Stimulated activated CD4-positive, alpha-beta T cell treated with anti-CD3 and anti-CD28 coated beads, Interleukin-2, amount 100 ng/mL, for 24 hours (primary cell): ENCODE results near the gene PLB1.

Source experiments
- DNase-seq, 2 donors: peaks; one replicate each; pipeline ENCODE4 v3.0.0-alpha.2; 2020

The PLB1 gene

GRCh38 chr2:28566521-28567041 lies 70.7 kb downstream of the PLB1 start:
- peak; percentile 93 for DNase-seq

- DNase-seq = no peak
Measured at GRCh38 chr2:28567061-28567471, 71.2 kb downstream of the PLB1 start.

- DNase-seq = no peak
Measured at GRCh38 chr2:28568036-28568435, 72.2 kb downstream of the PLB1 start.

DNA sequence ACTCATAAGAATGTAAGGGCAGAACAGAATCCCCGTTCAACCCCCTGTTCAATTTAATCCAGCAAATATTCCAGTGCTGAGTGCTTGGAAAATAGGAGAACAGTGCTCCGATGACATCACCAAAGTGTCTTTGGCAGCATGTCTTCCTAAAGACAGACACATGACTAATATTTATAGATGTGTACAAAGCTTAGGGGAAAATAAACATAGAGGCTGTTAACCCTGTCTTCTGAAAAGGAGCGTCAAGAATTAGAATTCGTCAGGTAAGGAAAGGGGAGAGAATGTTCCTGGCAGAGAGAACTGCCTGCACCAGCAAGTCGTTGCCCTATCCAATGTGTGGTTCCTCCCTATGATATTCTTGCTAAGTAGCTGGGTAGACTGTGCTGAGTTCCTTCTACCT lies 72.7 kb downstream of the PLB1 start:
- no peak for DNase-seq

DNA sequence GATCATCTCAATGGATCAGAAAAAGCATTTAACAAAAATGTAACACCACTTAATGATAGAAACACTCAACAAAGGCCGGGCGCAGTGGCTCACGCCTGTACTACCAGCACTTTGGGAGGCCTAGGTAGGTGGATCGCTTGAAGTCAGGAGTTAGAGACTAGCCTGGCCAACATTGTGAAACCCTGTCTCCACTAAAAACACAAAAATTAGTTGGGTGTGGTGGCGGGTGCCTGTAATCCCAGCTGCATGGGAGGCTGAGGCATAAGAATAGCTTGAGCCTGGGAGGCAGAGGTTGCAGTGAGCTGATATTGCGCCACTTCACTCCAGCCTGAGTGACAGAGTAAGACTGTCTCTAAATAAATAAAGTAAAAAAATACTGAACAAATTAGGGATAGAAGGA lies 74.6 kb downstream of the PLB1 start:
- DNase-seq = no peak

DNA sequence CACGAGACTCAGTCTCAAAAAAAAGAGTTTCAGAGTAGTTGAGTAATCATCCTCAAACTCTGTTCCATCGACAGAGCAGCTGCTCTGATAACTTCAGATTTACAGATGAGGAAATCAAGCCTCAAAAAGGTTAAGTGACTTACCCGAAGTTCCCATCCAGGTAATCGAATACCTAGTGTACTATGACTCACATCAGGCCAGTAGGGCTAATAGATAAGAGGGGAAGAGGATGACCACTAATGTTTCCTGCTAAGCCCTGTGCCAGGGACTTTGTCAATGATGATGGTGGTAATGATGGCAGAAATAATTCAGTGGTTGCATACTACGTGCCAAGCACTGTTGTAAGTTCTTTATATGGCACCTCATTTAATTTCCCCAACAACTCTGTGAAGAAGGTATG lies 80.9 kb downstream of the PLB1 start:
- DNase-seq = no peak

DNA sequence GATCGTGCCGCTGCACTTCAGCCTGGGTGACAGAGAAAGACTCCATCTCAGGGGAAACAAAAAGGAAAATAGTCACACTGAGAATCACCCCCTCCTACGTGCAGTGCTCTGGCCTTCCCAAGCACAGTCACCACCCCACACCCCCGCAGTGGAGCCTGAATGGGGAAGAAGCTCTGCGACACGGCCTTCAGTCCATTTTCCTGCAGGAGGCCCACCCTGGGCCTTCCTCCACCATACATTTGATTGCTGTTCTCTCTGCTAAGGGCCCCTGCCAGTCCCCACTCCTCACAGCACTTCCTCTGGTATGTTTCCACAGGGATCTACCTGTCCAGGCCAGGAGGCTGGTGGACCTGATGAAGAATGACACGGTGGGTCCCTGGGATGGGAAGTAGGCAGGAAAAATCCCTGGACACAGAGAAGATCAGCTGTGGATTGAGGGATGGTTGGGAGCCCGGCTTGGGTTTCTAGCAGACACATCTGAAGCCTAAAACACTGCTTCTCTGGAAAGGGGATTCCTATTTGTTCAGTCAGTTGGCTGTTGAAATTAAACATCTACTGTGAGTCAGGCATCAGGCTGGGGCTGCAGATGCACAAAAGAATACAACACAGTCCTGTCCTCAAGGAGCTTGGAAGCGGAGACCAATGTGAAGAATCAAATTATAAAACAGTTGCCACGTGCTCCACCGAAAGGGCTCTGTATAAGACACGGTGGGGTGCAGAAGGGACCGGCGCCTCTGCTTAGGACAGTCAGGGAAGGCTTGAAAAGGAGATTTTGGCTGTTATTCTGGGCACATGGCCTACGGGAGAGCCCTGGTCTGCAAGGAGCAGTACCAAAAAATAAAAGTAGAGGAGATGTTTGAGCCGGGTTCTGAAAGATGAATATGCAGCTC lies 82.2 kb downstream of the PLB1 start:
- peak in 1 of 2 donors; percentile 14 for DNase-seq

- no peak for DNase-seq
Measured at GRCh38 chr2:28578774-28579173, 82.9 kb downstream of the PLB1 start.

DNA sequence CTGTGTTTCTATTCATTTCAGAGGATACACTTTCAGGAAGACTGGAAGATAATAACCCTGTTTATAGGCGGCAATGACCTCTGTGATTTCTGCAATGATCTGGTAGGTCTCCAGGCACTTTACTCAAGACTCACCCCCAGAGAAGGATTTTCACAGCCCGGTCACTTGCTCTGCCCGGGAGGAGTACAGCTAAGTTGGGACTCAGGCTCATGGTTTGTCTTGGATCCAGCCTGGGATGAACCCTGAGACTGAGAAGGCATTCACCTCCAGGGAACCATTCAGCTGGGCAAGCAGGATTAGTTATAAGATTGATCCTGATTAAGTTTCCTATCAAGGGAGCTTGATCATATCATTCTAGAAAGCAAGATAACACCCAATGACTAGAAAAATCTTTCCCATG lies 83.7 kb downstream of the PLB1 start:
- DNase-seq = no peak

DNA sequence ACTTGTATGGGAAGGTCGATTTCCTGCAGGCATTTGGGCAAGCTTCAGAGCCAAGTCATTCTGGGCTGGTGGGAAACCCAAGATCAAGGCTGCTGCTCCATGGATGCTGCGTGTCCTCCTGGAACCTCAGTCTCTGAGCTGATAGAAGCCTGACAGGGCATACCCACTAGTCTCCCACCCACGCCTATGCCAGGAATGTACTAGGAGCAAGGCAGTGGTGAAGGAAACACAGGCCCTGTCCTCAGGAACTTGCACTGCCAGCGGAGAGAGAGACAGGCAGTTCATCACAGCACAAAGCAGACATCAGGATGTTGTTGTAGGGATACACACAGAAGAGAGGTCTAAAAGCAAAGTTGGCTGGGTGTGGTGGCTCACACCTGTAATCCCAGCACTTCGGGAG lies 84.2 kb downstream of the PLB1 start:
- no peak for DNase-seq

- DNase-seq = no peak
Measured at GRCh38 chr2:28581312-28581711, 85.5 kb downstream of the PLB1 start.

DNA sequence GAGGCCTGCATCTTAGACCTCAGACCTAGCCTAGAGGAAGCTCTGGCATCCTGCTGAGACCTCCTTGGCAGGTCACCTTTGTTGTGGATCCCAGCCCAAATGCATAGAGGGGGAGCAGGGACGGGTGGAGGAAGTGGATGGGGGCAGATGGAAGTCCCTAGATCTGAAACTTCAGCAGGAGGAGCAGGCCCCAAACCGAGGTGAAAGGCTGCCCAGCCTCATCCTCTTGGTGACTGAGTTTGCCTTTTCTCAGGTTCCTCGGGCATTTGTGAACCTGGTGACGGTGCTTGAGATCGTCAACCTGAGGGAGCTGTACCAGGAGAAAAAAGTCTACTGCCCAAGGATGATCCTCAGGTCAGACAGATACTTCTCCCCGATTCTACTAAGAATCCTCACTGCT lies 86.3 kb downstream of the PLB1 start:
- no peak for DNase-seq

GRCh38 chr2:28582595-28582994 lies 86.7 kb downstream of the PLB1 start:
- DNase-seq = no peak

- DNase-seq = peak; percentile 75 to 83
Measured at GRCh38 chr2:28583899-28584553, 88.2 kb downstream of the PLB1 start.

- DNase-seq = peak; percentile 41 to 43
Measured at GRCh38 chr2:28586867-28587266, 91.0 kb downstream of the PLB1 start.

DNA sequence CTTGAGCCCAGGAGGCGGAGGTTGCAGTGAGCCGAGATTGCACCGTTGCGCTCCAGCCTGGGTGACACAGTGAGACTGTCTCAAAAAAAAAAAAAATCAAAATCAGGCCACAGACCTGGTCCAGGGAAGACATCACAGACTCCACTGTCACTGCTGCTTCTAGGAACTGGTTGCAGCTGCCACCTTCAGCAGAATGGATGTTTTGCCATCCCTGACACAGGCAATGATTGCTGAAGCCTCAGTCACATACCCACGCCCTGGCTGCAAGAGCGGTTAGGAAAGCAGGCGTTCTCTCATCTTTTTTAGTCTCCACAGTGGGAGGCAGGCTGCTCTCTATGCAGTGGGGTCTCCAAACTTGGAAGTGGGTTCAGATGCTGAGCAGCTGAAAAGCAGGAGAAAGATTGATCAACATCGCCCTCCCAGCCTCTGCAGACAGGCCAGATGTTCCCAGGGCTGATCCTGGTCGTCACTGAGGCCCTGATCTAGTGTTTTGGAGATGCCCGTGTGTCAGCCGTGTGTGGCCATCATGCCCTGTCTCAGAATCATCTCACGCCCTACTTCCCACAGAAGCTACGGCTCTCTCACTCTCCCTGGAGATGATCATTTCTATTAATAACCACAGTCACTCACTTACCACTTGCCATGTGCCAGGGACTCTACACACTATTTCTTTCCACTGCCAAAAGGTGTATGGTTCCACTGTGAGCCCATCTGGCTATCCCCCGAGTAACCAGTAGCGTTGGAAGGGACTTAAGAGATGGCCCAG lies 91.8 kb downstream of the PLB1 start:
- DNase-seq = no peak

DNA sequence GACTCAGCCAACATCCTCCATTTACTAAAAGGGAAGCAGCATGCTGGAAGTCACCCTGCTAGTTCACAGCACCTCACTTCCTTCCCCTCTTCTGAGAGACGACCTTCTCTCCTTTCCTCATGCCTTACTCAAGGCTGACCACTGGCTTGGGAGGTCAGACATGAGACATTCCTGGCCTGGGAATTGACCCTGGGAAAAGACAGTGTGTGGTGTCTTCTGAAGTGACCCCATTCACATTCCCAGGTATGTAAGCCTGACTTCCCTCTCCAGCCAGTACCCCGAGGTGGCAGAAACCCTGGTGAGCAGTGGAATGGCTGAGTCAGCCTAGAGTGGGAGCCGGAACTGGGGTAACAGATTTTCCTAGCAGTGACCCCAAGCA lies 92.4 kb downstream of the PLB1 start:
- DNase-seq = peak in 1 of 2 donors; percentile 37

DNA sequence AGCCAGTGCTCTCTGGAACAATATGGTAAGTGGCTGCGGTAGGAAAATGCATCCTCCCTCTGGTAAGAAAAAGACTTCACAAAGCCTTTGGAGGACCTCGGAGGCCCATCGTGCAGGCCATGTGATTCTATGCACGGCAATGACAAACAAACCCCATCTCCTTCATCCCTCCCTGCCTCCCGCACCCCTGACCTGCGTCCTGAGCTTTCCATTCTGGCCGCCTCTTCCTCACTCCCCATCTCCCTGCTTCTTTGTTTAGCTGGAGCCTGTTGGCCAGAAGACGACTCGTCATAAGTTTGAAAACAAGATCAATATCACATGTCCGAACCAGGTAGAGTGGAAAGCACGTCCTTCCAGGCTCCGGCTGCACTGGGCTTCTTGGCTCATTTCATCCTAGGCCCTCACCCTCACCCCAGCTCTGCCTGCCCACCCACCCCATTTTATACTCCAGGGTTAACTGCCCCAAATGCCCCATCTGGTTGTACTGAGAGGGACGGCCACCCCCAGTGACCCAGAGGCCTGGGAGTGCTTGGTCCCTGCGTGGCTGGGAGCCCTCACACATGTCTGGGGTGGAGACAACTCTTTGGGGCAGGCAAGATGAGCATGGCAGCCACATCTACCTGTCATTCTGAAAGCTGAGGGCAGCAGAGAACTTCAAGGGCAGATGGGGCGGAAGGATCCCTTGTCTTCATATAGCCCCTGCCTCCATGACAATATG lies 94.0 kb downstream of the PLB1 start:
- DNase-seq = no peak

GRCh38 chr2:28590496-28591301 lies 94.8 kb downstream of the PLB1 start:
- no peak for DNase-seq

GRCh38 chr2:28591711-28592335 lies 96.0 kb downstream of the PLB1 start:
- no peak for DNase-seq

DNA sequence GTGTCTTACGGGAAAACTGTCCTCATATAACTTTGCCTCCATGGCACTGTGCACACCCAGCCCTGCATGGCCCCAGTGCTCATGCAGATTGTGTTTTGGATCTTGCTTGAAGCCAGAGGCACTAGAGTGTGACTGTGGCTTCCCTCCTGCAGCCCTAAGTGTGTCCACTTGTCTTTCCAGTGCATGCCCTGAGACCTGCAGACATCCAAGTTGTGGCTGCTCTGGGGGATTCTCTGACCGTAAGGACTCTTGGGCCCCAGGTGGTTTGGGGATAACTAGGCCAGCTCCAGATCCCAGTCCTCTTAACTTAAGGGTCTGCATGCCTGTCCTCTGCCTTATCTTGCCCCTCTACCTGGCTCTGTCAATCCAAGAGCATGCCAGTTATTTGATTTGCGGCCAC lies 96.6 kb downstream of the PLB1 start:
- DNase-seq = no peak
